PFSK-1 (cell line): ENCODE results near the gene MRTO4.

Experiments used
- POLR2AphosphoS5 ChIP-seq: IDR thresholded peaks from 2 replicates; pipeline ENCODE4 v1.6.1; 2012; ENCODE audit warnings: low read depth, mild to moderate bottlenecking, control low read depth, low read length, moderate library complexity
- SIN3A ChIP-seq: IDR thresholded peaks from 2 replicates; pipeline ENCODE4 v1.6.1; 2012; ENCODE audit warnings: mild to moderate bottlenecking, low read length, moderate library complexity, borderline replicate concordance; ENCODE audit not compliant: insufficient read depth
- TAF1 ChIP-seq: IDR thresholded peaks from 2 replicates; pipeline ENCODE4 v1.6.1; 2012; ENCODE audit warnings: low read length, control low read depth, borderline replicate concordance; ENCODE audit not compliant: insufficient read depth

DNA sequence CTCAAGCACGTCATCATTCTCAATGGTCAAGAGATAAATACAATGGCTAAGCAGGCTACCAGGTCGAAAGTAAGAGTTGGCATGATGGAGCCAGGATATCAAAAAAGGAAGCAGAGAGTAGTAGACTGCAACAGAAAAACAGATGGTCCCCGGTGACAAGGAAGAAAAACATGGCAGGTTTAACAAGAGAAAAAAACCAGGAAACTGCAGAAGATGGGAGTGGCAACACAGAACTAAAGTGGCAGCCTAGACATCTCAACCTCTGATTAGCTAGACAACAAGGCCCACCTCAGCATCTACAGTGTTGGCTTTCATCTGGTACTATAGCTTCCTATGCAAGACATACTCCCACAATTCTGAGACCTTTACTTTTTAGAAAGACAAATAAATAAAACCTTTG, 44.7 kb upstream of the MRTO4 start:
- TF ChIP-seq POLR2AphosphoS5 (no peak), SIN3A (no peak), TAF1 (no peak)
